K562 (cell line): ENCODE data around the gene ATP1A2. TPM values are rescaled to one million over a fixed set of nuclear protein-coding genes. Genes with fewer than 3 reads are reported as not detected.

Experiments used
- ATAC-seq: fragments of 200-7000 bp; cut with Tn5 transposase; 3 replicates; pipeline ENCODE4 v1.9.1; 2020; ENCODE audit warnings: moderate library complexity
- BruUV-seq: library from RNA; stranded (reverse); fragments of 400-500 nt; replicated peaks from 2 replicates; lab custom pipeline; 2021; lab: Mats Ljungman, UMichigan
- CTCF ChIA-PET: fragments of 300-600 bp; formaldehyde crosslinking; extraction: SDS; loops from one replicate; lab custom pipeline; 2021; ENCODE audit warnings: low intra/inter-chr PET ratio; lab: Yijun Ruan, JAX
- POLR2A ChIA-PET: fragments of 300-600, 350-650 bp; sonication (Branson Sonifier 250); formaldehyde crosslinking; extraction: SDS; loops from one replicate; lab custom pipeline; 2021; ENCODE audit warnings: antibody characterized with exemption, inconsistent platforms; lab: Yijun Ruan, JAX
- DNase-seq, 4 experiments: peaks; one replicate each; pipeline versions ENCODE4 v3.0.0 to v3.0.0-alpha.2; 2011 to 2018; ENCODE audit warnings: low spot score in 3 of 4, mixed read lengths in 3 of 4; ENCODE audit errors: extremely low read depth in 1 of 4
- FAIRE-seq: peaks from 2 replicates; lab custom pipeline; 2011; peaks lifted over from hg19 to GRCh38; lab: Jason Lieb, UNC
- H2AFZ ChIP-seq: 2 replicates; pipeline ENCODE4 v1.6.0; 2011; ENCODE audit warnings: low read depth, low read length, control low read depth, inconsistent platforms
- H3K27ac ChIP-seq: fragments of 200-600 bp; 3 replicates; pipeline ENCODE4 v1.8.0; 2011; ENCODE audit warnings: low read depth, mild to moderate bottlenecking, control low read depth, inconsistent platforms, low read length, moderate library complexity, mixed read lengths; ENCODE audit errors: extremely low read depth
- H3K27me3 ChIP-seq, 2 experiments: fragments of 300-600 bp in 1 of 2; 2 replicates in 1 of 2; 3 replicates in 1 of 2; pipeline versions ENCODE4 v1.6.0 to v1.8.0; 2011; ENCODE audit warnings: inconsistent platforms in 2 of 2, low read length in 2 of 2, mild to moderate bottlenecking in 1 of 2, mixed read lengths in 1 of 2, moderate library complexity in 1 of 2; ENCODE audit not compliant: control insufficient read depth in 2 of 2, insufficient read depth in 2 of 2
- H3K36me3 ChIP-seq: fragments of 300-600 bp; 3 replicates; pipeline ENCODE4 v1.8.0; 2011; ENCODE audit warnings: mild to moderate bottlenecking, low read length, inconsistent platforms; ENCODE audit not compliant: control insufficient read depth, insufficient read depth
- H3K4me1 ChIP-seq, 2 experiments: fragments of 200-600 bp in 1 of 2; replicated peaks in 1 of 2; 2 replicates in 1 of 2; 3 replicates in 1 of 2; pipeline versions ENCODE4 v1.5.1 to v1.8.0; 2011; ENCODE audit warnings: inconsistent platforms in 2 of 2, low read length in 2 of 2, mild to moderate bottlenecking in 1 of 2, mixed read lengths in 1 of 2, moderate library complexity in 1 of 2; ENCODE audit not compliant: control insufficient read depth in 2 of 2, insufficient read depth in 2 of 2
- H3K4me2 ChIP-seq: 2 replicates; pipeline ENCODE4 v1.6.1; 2011; ENCODE audit warnings: low read length, control low read depth, inconsistent platforms, mixed read lengths; ENCODE audit not compliant: insufficient read depth
- H3K4me3 ChIP-seq: fragments of 200-600 bp; sonication (generic), shearing (Covaris generic); 2 replicates; pipeline ENCODE4 v1.5.1; 2016; ENCODE audit warnings: control low read depth, inconsistent platforms
- H3K79me2 ChIP-seq: fragments of 200-600 bp; 3 replicates; pipeline ENCODE4 v1.8.0; 2011; ENCODE audit warnings: low read length, inconsistent platforms; ENCODE audit not compliant: control insufficient read depth, insufficient read depth
- H3K9ac ChIP-seq, 2 experiments: 2 replicates each; pipeline versions ENCODE4 v1.6.0 to v1.6.1; 2011; ENCODE audit warnings: low read depth in 2 of 2, low read length in 2 of 2, control low read depth in 1 of 2, inconsistent platforms in 1 of 2, mild to moderate bottlenecking in 1 of 2, mixed read lengths in 1 of 2; ENCODE audit not compliant: insufficient read depth in 1 of 2
- H3K9me1 ChIP-seq: one replicate; pipeline ENCODE4 v1.6.0; 2011; ENCODE audit warnings: inconsistent platforms, mild to moderate bottlenecking, low read length, moderate library complexity; ENCODE audit not compliant: control insufficient read depth, insufficient read depth
- H3K9me3 ChIP-seq: replicated peaks from 2 replicates; pipeline ENCODE4 v1.5.1; 2011; ENCODE audit warnings: low read depth, low read length, inconsistent platforms; ENCODE audit not compliant: control insufficient read depth, insufficient read depth
- H4K20me1 ChIP-seq: replicated peaks from 2 replicates; pipeline ENCODE4 v1.6.1; 2011; ENCODE audit warnings: low read length, inconsistent platforms, mixed read lengths; ENCODE audit not compliant: control insufficient read depth, insufficient read depth
- JUND ChIP-seq, 2 experiments: IDR thresholded peaks; 2 replicates in 1 of 2; 3 replicates in 1 of 2; pipeline ENCODE4 v1.6.1; 2011; ENCODE audit warnings: borderline replicate concordance in 2 of 2, low read depth in 2 of 2, low read length in 2 of 2, improper control_type of control experiment in 1 of 2, missing biosample characterization in 1 of 2, missing genetic modification characterization in 1 of 2, missing genetic modification reagents in 1 of 2
- MAZ ChIP-seq, 2 experiments: fragments of 450-650 bp in 1 of 2; sonication (generic) in 1 of 2; formaldehyde crosslinking; IDR thresholded peaks in 1 of 2; conservative IDR thresholded peaks in 1 of 2; 2 replicates each; pipeline versions ENCODE4 v1.4.0 to v1.5.0; 2020; ENCODE audit warnings: mild to moderate bottlenecking in 1 of 2, missing genetic modification reagents in 1 of 2
- ZNF79 ChIP-seq: fragments of 250-450 bp; sonication (Bioruptor Pico); IDR thresholded peaks from 2 replicates; pipeline ENCODE4 v1.4.0; 2020; ENCODE audit warnings: low read depth, mild to moderate bottlenecking, moderate library complexity
- WGBS: fragments of 100-300 bp; shearing (Covaris generic); methylation state at CpG from one replicate; pipeline ENCODE4 v1.1.6; 2016; ENCODE audit warnings: low coverage, mixed read lengths; ENCODE audit not compliant: insufficient coverage; ENCODE audit errors: missing lambda C conversion rate; 5-methylcytosine and 5-hydroxymethylcytosine counted together
- in situ Hi-C: fragments of 300-500 bp; cut with MboI; formaldehyde crosslinking; loops from 4 replicates; pipeline ENCODE4 v1.15.0; 2018; ENCODE audit warnings: inconsistent platforms, mixed read lengths
- intact Hi-C: fragments of 100-400 bp; cut with micrococcal nuclease; formaldehyde crosslinking; loops from 2 replicates; pipeline ENCODE4 v1.14.2; 2022
- polyA plus RNA-seq, 8 experiments: library from polyadenylated mRNA; depleted of rRNA in 4 of 8; stranded (reverse) in 5 of 8; unstranded in 3 of 8; fragments of >200 nt; fragmentation: Nextera tagmentation in 2 of 8; fragmentation: Illumina TruSeq in 1 of 8; extraction: Ambion mirVana in 2 of 8; extraction: Trizol in 1 of 8; gene quantifications; 2 replicates each; pipeline versions ENCODE4 v1.2.1 to v1.2.3, GENCODE V29; 2011 to 2014; ENCODE audit warnings: inconsistent platforms in 1 of 8, missing spikeins in 1 of 8
- total RNA-seq, 7 experiments: library from RNA; depleted of rRNA in 6 of 7; stranded (reverse); fragments of >200 nt in 6 of 7; fragmentation: Illumina TruSeq in 2 of 7; extraction: Trizol in 2 of 7; gene quantifications; 2 replicates each; pipeline versions ENCODE4 v1.2.1 to v1.2.3, GENCODE V29; 2011 to 2021; ENCODE audit warnings: low replicate concordance in 1 of 7
- TF ChIP-seq, protein P1 (sequence below): fragments of 450-650 bp; IDR thresholded peaks from 2 replicates; pipeline ENCODE4 v1.6.1; 2016; ENCODE audit warnings: mild to moderate bottlenecking, moderate library complexity

The ATP1A2 gene
- total and polyA plus RNA-seq, 9 of the 15 experiments (the other 6 are each of a cell fraction or from before 2014, with no cell fraction given), result 0.04 to 0.11 (median 0.09) TPM; not detected in 6

DNA sequence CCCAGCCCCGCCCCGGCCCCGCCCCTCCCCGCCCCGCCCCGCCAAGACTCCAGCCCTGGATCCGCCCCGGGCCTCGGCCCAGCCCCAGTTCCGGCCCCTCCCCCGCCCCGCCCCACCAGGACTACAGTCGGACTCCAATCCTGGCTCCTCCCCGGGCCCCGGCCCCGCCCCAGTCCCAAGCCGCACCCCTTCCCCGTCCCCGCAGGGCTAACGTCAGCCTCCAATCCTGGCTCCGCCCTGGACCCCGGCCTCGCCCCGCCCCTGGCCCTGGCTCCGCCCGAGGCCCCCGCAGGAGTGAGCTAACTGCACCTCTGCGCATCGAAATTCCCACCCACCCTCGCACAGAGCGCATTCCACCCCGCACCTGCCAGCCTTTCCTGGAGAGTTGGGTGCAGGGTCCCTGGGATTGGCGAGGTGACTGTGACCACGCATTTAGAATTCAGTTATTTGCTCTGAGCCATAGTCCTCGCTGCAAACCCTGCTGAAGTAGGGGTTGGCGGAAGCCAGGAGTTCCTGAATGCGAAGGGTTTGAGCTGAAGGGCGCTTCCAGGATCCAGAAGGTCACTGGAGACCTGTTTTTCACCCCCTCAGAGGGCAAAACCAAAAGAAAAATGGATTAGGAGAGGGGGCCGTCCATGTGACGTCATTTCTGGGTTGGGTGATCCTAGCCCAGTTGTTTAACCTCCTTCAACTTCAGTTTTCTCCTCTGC, 16.6 kb upstream of the ATP1A2 start:
- Histone ChIP-seq H3K27me3 (no peaks in the 10 kb centered on the region), H4K20me1 (peaks cover 4% of the 10 kb centered on the region; the same call in 1 of the 2 replicates), H3K4me3 (peak overlapping the region; percentile 45), H3K36me3 (no peaks in the 10 kb centered on the region), H2AFZ (peak overlapping the region; percentile 99), H3K79me2 (no peaks in the 10 kb centered on the region), H3K9ac (peak overlapping the region; percentile 67 to 91), H3K9me1 (no peaks in the 10 kb centered on the region), H3K4me1 (peaks cover 18 to 35% of the 10 kb centered on the region in 2 experiments; a peak in 4 of 5 replicates), H3K4me2 (peak overlapping the region; percentile 88), H3K9me3 (no peaks in the 10 kb centered on the region), H3K27ac (peak overlapping the region; percentile 71)
- ChIA-PET CTCF (interaction anchor here (1.2 to 2.9 kb wide), 2 partner anchors 14 to 153 kb away, joined by 4 to 11 read pairs; no protein-coding TSS in a partner anchor), POLR2A (interaction anchor here (0.5 to 1.2 kb wide), 4 partner anchors 11 to 269 kb away, joined by 3 to 4 read pairs (median 3); no protein-coding TSS in a partner anchor)
- in situ Hi-C loops, result no loop called here
- BruUV-seq, result no TSS peak
- WGBS, result 9% methylated on average over 12 of the region's 40 CpGs
- peak; percentile 96 for ATAC-seq
- no peak for FAIRE-seq
- DNase-seq, result peak; percentile 95 to 99 (median 98)
- intact Hi-C loops, result no loop called here
- TF ChIP-seq ZNF79 (CRISPR knock-in tag) (no peak), JUND (IDR thresholded peaks at IDR 0.05; ENCODE audit: borderline replicate concordance, low read depth, low read length) (no peak), JUND (tag; IDR thresholded peaks at IDR 0.05; ENCODE audit: borderline replicate concordance, low read depth, low read length) (0 out of 3 replicates have a peak, but pooled peaks have one; percentile 34), MAZ (CRISPR knock-in tag; conservative IDR thresholded peaks at IDR 0.05 in 1 of 2, IDR thresholded peaks at IDR 0.05 in 1 of 2) (peak; percentile 47 to 53; a peak in 2 of 4 replicates)
- TF ChIP-seq, protein P1, sequence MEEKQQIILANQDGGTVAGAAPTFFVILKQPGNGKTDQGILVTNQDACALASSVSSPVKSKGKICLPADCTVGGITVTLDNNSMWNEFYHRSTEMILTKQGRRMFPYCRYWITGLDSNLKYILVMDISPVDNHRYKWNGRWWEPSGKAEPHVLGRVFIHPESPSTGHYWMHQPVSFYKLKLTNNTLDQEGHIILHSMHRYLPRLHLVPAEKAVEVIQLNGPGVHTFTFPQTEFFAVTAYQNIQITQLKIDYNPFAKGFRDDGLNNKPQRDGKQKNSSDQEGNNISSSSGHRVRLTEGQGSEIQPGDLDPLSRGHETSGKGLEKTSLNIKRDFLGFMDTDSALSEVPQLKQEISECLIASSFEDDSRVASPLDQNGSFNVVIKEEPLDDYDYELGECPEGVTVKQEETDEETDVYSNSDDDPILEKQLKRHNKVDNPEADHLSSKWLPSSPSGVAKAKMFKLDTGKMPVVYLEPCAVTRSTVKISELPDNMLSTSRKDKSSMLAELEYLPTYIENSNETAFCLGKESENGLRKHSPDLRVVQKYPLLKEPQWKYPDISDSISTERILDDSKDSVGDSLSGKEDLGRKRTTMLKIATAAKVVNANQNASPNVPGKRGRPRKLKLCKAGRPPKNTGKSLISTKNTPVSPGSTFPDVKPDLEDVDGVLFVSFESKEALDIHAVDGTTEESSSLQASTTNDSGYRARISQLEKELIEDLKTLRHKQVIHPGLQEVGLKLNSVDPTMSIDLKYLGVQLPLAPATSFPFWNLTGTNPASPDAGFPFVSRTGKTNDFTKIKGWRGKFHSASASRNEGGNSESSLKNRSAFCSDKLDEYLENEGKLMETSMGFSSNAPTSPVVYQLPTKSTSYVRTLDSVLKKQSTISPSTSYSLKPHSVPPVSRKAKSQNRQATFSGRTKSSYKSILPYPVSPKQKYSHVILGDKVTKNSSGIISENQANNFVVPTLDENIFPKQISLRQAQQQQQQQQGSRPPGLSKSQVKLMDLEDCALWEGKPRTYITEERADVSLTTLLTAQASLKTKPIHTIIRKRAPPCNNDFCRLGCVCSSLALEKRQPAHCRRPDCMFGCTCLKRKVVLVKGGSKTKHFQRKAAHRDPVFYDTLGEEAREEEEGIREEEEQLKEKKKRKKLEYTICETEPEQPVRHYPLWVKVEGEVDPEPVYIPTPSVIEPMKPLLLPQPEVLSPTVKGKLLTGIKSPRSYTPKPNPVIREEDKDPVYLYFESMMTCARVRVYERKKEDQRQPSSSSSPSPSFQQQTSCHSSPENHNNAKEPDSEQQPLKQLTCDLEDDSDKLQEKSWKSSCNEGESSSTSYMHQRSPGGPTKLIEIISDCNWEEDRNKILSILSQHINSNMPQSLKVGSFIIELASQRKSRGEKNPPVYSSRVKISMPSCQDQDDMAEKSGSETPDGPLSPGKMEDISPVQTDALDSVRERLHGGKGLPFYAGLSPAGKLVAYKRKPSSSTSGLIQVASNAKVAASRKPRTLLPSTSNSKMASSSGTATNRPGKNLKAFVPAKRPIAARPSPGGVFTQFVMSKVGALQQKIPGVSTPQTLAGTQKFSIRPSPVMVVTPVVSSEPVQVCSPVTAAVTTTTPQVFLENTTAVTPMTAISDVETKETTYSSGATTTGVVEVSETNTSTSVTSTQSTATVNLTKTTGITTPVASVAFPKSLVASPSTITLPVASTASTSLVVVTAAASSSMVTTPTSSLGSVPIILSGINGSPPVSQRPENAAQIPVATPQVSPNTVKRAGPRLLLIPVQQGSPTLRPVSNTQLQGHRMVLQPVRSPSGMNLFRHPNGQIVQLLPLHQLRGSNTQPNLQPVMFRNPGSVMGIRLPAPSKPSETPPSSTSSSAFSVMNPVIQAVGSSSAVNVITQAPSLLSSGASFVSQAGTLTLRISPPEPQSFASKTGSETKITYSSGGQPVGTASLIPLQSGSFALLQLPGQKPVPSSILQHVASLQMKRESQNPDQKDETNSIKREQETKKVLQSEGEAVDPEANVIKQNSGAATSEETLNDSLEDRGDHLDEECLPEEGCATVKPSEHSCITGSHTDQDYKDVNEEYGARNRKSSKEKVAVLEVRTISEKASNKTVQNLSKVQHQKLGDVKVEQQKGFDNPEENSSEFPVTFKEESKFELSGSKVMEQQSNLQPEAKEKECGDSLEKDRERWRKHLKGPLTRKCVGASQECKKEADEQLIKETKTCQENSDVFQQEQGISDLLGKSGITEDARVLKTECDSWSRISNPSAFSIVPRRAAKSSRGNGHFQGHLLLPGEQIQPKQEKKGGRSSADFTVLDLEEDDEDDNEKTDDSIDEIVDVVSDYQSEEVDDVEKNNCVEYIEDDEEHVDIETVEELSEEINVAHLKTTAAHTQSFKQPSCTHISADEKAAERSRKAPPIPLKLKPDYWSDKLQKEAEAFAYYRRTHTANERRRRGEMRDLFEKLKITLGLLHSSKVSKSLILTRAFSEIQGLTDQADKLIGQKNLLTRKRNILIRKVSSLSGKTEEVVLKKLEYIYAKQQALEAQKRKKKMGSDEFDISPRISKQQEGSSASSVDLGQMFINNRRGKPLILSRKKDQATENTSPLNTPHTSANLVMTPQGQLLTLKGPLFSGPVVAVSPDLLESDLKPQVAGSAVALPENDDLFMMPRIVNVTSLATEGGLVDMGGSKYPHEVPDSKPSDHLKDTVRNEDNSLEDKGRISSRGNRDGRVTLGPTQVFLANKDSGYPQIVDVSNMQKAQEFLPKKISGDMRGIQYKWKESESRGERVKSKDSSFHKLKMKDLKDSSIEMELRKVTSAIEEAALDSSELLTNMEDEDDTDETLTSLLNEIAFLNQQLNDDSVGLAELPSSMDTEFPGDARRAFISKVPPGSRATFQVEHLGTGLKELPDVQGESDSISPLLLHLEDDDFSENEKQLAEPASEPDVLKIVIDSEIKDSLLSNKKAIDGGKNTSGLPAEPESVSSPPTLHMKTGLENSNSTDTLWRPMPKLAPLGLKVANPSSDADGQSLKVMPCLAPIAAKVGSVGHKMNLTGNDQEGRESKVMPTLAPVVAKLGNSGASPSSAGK, result peak; percentile 47
